Lower lobe of right lung (tissue), 2 donors: Measurements from ENCODE around the gene SLC33A1. TPM values are rescaled to one million over a fixed set of nuclear protein-coding genes. Genes with fewer than 3 reads are reported as not detected.

Experiments
- ATAC-seq, 2 donors: fragments of 200-7000 bp; cut with Tn5 transposase; one replicate each; pipeline ENCODE4 v1.9.1; 2020 to 2022; ENCODE audit warnings: mild to moderate bottlenecking in 2 of 2, moderate library complexity in 2 of 2
- DNase-seq: peaks from one replicate; pipeline ENCODE4 v3.0.0-alpha.2; 2020
- H3K27ac ChIP-seq: fragments of 200-600 bp; one replicate; pipeline ENCODE4 v1.8.0; 2022
- H3K27me3 ChIP-seq: fragments of 200-600 bp; one replicate; pipeline ENCODE4 v1.8.0; 2022; ENCODE audit warnings: low read depth
- H3K36me3 ChIP-seq: fragments of 200-600 bp; one replicate; pipeline ENCODE4 v1.8.0; 2022; ENCODE audit warnings: mild to moderate bottlenecking
- H3K4me1 ChIP-seq: fragments of 200-600 bp; one replicate; pipeline ENCODE4 v1.8.0; 2022
- H3K4me3 ChIP-seq: fragments of 200-600 bp; one replicate; pipeline ENCODE4 v1.8.0; 2022; ENCODE audit warnings: mild to moderate bottlenecking
- H3K9me3 ChIP-seq: fragments of 200-600 bp; one replicate; pipeline ENCODE4 v1.8.0; 2022
- intact Hi-C: fragments of 100-400 bp; cut with DNase I; formaldehyde crosslinking; loops from one replicate; pipeline ENCODE4 v1.11.0; 2022
- total RNA-seq: library from RNA; stranded (reverse); fragmentation: NEBNext Ultra II Directional; extraction: Animal tissue kit (Norgen Biotek cat#: 25700); gene quantifications from one replicate; pipeline ENCODE4 v1.2.1, GENCODE V29; 2021
- TF ChIP-seq, protein P1 (sequence below): fragments of 200-600 bp; IDR thresholded peaks from one replicate; pipeline ENCODE4 v1.8.0; 2022; ENCODE audit warnings: antibody characterized with exemption, mild to moderate bottlenecking
- donor health status: DM: no; HTN: yes; CAD: no; lungs with severe emphysema.

SLC33A1 gene
- total RNA-seq, 1 donor from 2014 or later = 33.9 TPM

DNA sequence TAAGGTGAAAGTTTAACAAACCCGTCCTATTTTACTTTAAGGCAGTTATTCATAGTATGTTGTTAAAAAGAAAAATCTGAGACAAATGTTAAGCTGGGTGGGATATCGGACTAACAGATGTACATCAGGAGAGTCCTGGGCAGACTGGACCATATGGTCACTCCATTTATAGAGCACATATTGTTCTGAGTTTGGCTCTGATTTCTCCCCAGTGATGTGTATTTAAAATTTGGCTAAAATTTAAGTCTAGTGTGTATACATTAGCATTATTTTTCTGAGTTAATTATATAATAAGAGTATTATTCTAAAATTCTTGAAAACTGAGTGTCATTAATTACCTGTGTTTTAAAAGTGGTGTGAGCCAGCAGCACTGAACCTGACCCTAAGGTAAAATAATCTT is 22.3 kb upstream of the SLC33A1 start:
- no peak for ATAC-seq
- DNase-seq = no peak

DNA sequence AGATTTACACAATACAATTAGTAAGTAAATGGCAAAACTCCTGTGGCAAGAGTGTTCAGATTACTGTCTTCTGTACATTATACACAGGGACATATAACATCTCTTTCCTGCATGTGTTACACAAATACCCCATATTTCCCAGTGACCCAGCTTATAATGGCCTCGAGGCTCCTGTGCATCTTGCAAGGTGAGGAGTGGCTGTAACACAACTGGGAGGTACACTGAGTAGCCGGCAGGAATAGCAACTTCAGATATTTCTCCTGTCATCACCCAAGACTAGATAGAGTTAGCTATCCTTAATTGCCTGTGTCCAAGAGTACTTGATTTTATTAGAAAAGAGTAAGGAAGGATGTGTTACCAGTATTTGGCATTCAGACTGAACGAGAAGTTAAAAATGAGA is 21.8 kb upstream of the SLC33A1 start:
- Histone ChIP-seq H3K9me3 (no peaks in the 10 kb centered on the region), H3K27ac (no peak overlapping the region), H3K4me3 (no peak overlapping the region), H3K4me1 (peaks cover 14% of the 10 kb centered on the region), H3K36me3 (no peaks in the 10 kb centered on the region), H3K27me3 (no peaks in the 10 kb centered on the region)
- DNase-seq (no peak), ATAC-seq (no peak)
- intact Hi-C loops = no loop called here
- TF ChIP-seq, protein P1, sequence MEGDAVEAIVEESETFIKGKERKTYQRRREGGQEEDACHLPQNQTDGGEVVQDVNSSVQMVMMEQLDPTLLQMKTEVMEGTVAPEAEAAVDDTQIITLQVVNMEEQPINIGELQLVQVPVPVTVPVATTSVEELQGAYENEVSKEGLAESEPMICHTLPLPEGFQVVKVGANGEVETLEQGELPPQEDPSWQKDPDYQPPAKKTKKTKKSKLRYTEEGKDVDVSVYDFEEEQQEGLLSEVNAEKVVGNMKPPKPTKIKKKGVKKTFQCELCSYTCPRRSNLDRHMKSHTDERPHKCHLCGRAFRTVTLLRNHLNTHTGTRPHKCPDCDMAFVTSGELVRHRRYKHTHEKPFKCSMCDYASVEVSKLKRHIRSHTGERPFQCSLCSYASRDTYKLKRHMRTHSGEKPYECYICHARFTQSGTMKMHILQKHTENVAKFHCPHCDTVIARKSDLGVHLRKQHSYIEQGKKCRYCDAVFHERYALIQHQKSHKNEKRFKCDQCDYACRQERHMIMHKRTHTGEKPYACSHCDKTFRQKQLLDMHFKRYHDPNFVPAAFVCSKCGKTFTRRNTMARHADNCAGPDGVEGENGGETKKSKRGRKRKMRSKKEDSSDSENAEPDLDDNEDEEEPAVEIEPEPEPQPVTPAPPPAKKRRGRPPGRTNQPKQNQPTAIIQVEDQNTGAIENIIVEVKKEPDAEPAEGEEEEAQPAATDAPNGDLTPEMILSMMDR = no peak

More for the DNA sequence above, 22.3 kb upstream of the SLC33A1 start:
- Histone ChIP-seq H3K27me3 (no peaks in the 10 kb centered on the region), H3K36me3 (no peaks in the 10 kb centered on the region), H3K4me1 (peaks cover 14% of the 10 kb centered on the region), H3K9me3 (no peaks in the 10 kb centered on the region), H3K27ac (no peak overlapping the region), H3K4me3 (no peak overlapping the region)
- intact Hi-C loops = no loop called here
- TF ChIP-seq, protein P1 = no peak

DNA sequence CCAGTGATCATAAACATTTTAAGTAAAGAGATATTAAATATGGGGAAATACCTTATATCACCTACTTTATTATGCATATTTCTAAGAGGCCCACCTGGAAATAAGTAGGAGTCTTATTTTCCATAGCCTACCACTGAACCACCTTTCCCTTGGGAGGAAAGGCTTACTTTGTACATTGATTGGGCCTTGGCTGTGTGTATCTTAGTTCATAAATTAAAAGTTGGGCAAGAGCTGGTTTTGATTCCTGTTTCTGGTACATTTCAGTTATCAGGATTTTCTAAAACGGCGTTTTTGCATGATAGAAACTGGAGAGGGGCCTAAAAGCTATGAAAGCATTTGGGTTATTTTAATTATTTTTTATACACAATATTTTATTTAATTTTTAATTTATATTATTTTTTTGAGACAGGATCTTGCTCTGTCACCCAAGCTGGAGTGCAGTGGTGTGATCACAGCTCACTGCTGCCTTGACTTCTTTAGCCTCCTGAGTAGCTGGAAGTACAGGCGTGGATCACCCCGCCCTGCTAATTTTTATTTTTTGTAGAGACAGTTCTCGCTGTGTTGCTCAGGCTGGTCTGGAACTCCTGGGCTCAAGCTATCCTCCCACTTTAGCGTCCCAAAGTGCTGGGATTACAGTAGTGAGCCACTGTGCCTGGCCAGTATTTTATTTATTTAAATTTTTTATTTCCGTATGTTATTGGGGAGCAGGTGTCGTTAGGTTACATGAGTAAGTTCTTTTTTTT is 18.8 kb upstream of the SLC33A1 start:
- Histone ChIP-seq H3K4me1 (peaks cover 21% of the 10 kb centered on the region), H3K27me3 (no peaks in the 10 kb centered on the region), H3K27ac (no peak overlapping the region), H3K4me3 (no peak overlapping the region), H3K9me3 (no peaks in the 10 kb centered on the region), H3K36me3 (no peaks in the 10 kb centered on the region)
- intact Hi-C loops = no loop called here
- TF ChIP-seq, protein P1 = no peak
- DNase-seq (no peak), ATAC-seq (no peak)

DNA sequence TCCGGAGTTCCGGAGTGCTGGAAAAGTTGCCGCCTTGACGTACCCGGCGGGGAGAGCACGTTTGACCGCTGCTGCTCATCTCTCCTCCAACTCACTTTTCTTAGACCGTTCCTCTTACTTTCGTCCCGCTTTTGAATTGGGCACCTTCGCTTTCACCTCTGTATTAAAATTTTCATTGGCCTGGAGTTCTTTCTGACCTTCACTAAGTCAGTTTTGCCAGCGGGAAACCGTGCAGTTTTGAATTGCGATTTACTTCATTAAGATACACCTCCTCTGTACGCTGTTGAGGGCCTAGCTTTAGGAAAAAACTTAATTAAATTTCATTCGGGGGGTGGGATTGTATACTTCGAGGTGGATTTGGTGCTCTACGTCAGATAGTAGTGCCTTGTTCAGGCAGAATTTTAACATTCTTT is 17.5 kb upstream of the SLC33A1 start:
- H3K4me1 ChIP-seq = peaks cover 21% of the 10 kb centered on the region

DNA sequence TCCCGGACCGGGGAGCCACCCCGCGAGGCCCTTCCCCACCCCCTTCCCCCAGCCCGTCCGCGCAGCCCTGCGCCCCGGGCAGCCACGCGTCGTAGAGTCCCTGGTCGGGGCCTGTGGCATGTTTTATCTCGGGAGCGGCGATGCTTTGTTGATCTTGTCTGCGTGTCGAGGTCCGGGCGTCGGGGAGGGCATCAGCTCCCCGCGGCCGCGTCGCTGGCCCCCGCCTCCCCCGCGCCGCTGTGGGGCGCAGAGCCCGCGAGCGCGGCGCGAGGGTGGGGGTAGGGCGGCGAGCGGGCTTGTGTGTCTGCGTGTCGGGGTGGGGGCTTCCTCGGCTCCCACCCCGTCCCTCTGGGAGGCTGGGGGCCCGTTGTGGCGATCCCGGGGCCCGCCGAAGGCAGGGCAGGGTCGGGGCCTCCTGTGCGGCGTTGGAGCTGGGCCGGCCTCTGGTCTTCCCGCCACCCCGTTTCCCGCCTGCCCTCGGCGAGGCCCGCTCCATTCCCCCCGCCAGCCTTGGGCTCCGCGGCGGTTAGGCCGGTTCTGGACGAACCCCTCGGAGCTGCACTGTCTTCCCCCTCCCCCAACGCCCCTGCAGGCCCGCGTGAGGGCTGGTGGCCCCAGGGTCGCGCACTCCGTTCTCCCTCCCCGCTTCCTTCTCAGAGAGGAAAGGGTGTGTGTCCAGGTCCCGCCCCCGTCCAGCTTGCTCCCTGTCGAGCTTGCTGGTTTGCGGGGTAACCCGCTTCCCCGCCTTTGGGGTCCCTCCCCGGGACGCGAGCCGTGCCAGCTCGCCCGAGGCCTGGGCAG is 16.9 kb upstream of the SLC33A1 start:
- DNase-seq (peak; percentile 71), ATAC-seq (peak; percentile 68 to 70)
- Histone ChIP-seq H3K36me3 (no peaks in the 10 kb centered on the region), H3K4me1 (peaks cover 21% of the 10 kb centered on the region), H3K4me3 (peak overlapping the region; percentile 96), H3K27ac (peak overlapping the region; percentile 95), H3K9me3 (no peaks in the 10 kb centered on the region), H3K27me3 (no peaks in the 10 kb centered on the region)
- TF ChIP-seq, protein P1 = no peak
- intact Hi-C loops = no loop called here

More for the DNA sequence above, 17.5 kb upstream of the SLC33A1 start:
- DNase-seq = no peak
- TF ChIP-seq, protein P1 = no peak
- Histone ChIP-seq H3K9me3 (no peaks in the 10 kb centered on the region), H3K36me3 (no peaks in the 10 kb centered on the region), H3K27ac (peak overlapping the region; percentile 95), H3K4me3 (peak overlapping the region; percentile 96), H3K27me3 (no peaks in the 10 kb centered on the region)
- intact Hi-C loops = no loop called here
- no peak for ATAC-seq
